Measurements from ENCODE around the gene GALK1.
"Not testable (repeated sequence)": the region's sequence is repeated elsewhere in the genome, so short reads cannot be mapped to it uniquely, and the experiment has no call there.

GALK1 gene

GRCh38 chr17:75779987-75780889 lies 15.2 kb upstream of the GALK1 start:
- Histone ChIP-seq H3K27me3 (ENCODE audit: insufficient read depth, low read length) (no peaks in the 10 kb centered on the region), H3K9me3 (ENCODE audit: low read length) (no peaks in the 10 kb centered on the region), H2AFZ (ENCODE audit: low read length) (no peak overlapping the region), H3K9me2 (ENCODE audit: low read depth, low read length) (no peaks in the 10 kb centered on the region), H3K4me1 (ENCODE audit: insufficient read depth, low read length, severe bottlenecking) (peaks cover 48% of the 10 kb centered on the region), H3K9ac (ENCODE audit: low read length) (no peak overlapping the region), H3K4me3 (ENCODE audit: low read depth, low read length, poor library complexity, severe bottlenecking) (no peak overlapping the region), H3K79me2 (ENCODE audit: insufficient read depth, low read length) (peaks cover 17% of the 10 kb centered on the region), H3K36me3 (ENCODE audit: insufficient read depth, low read length) (peaks cover 35% of the 10 kb centered on the region), H3K4me2 (ENCODE audit: low read length) (peak overlapping the region; percentile 8; the same call in 1 of the 2 replicates), H4K20me1 (ENCODE audit: insufficient read depth, low read length) (no peaks in the 10 kb centered on the region), H3F3A (ENCODE audit: insufficient read depth, low read length) (peaks cover 22% of the 10 kb centered on the region), H3K27ac (ENCODE audit: low read depth, low read length, poor library complexity, severe bottlenecking) (peak overlapping the region; percentile 67)
- no peak for TF ChIP-seq CTCF (IDR thresholded peaks at IDR 0.05; ENCODE audit: low read length)
- TF ChIP-seq EZH2 (IDR thresholded peaks at IDR 0.05; ENCODE audit: borderline replicate concordance, low read length) = no peak

GRCh38 chr17:75779250-75779986 lies 14.4 kb upstream of the GALK1 start:
- peak overlapping the region; percentile 75 for H3K27ac ChIP-seq (ENCODE audit: low read depth, low read length, poor library complexity, severe bottlenecking)
- peaks cover 22% of the 10 kb centered on the region for H3F3A ChIP-seq (ENCODE audit: insufficient read depth, low read length)
- no peak overlapping the region for H2AFZ ChIP-seq (ENCODE audit: low read length)
- peak overlapping the region; percentile 91 for H3K9ac ChIP-seq (ENCODE audit: low read length)
- H3K9me2 ChIP-seq (ENCODE audit: low read depth, low read length) = no peaks in the 10 kb centered on the region
- H3K4me1 ChIP-seq (ENCODE audit: insufficient read depth, low read length, severe bottlenecking) = peaks cover 48% of the 10 kb centered on the region
- H3K27me3 ChIP-seq (ENCODE audit: insufficient read depth, low read length) = no peaks in the 10 kb centered on the region
- H4K20me1 ChIP-seq (ENCODE audit: insufficient read depth, low read length) = no peaks in the 10 kb centered on the region
- H3K79me2 ChIP-seq (ENCODE audit: insufficient read depth, low read length) = peaks cover 15% of the 10 kb centered on the region
- H3K4me2 ChIP-seq (ENCODE audit: low read length) = peak overlapping the region; percentile 92
- TF ChIP-seq CTCF (IDR thresholded peaks at IDR 0.05; ENCODE audit: low read length) (no peak; the same call in 1 of the 2 replicates), EZH2 (IDR thresholded peaks at IDR 0.05; ENCODE audit: borderline replicate concordance, low read length) (no peak)
- peak overlapping the region; percentile 95 for H3K4me3 ChIP-seq (ENCODE audit: low read depth, low read length, poor library complexity, severe bottlenecking)
- no peaks in the 10 kb centered on the region for H3K9me3 ChIP-seq (ENCODE audit: low read length)
- peaks cover 35% of the 10 kb centered on the region for H3K36me3 ChIP-seq (ENCODE audit: insufficient read depth, low read length)

GRCh38 chr17:75778861-75779249 lies 13.9 kb upstream of the GALK1 start:
- no peaks in the 10 kb centered on the region for H4K20me1 ChIP-seq (ENCODE audit: insufficient read depth, low read length)
- peaks cover 35% of the 10 kb centered on the region for H3K36me3 ChIP-seq (ENCODE audit: insufficient read depth, low read length)

GRCh38 chr17:75778066-75778860 lies 13.3 kb upstream of the GALK1 start:
- Histone ChIP-seq H3K36me3 (ENCODE audit: insufficient read depth, low read length) (peaks cover 35% of the 10 kb centered on the region), H3F3A (ENCODE audit: insufficient read depth, low read length) (peaks cover 13% of the 10 kb centered on the region), H3K4me2 (ENCODE audit: low read length) (peak overlapping the region; percentile 92), H3K4me1 (ENCODE audit: insufficient read depth, low read length, severe bottlenecking) (peaks cover 37% of the 10 kb centered on the region), H3K79me2 (ENCODE audit: insufficient read depth, low read length) (peaks cover 15% of the 10 kb centered on the region), H3K27ac (ENCODE audit: low read depth, low read length, poor library complexity, severe bottlenecking) (peak overlapping the region; percentile 75), H3K4me3 (ENCODE audit: low read depth, low read length, poor library complexity, severe bottlenecking) (peak overlapping the region; percentile 95), H3K9ac (ENCODE audit: low read length) (peak overlapping the region; percentile 91)
- H3K27me3 ChIP-seq (ENCODE audit: insufficient read depth, low read length); H2AFZ ChIP-seq (ENCODE audit: low read length); H3K9me3 ChIP-seq (ENCODE audit: low read length); H4K20me1 ChIP-seq (ENCODE audit: insufficient read depth, low read length); H3K9me2 ChIP-seq (ENCODE audit: low read depth, low read length): not testable (repeated sequence)

More at GRCh38 chr17:75778861-75779249, 13.9 kb upstream of the GALK1 start:
- Histone ChIP-seq H2AFZ (ENCODE audit: low read length) (no peak overlapping the region), H3F3A (ENCODE audit: insufficient read depth, low read length) (peaks cover 19% of the 10 kb centered on the region), H3K9me3 (ENCODE audit: low read length) (no peaks in the 10 kb centered on the region), H3K4me2 (ENCODE audit: low read length) (peak overlapping the region; percentile 92), H3K79me2 (ENCODE audit: insufficient read depth, low read length) (peaks cover 15% of the 10 kb centered on the region), H3K9ac (ENCODE audit: low read length) (peak overlapping the region; percentile 91), H3K4me3 (ENCODE audit: low read depth, low read length, poor library complexity, severe bottlenecking) (peak overlapping the region; percentile 95), H3K27me3 (ENCODE audit: insufficient read depth, low read length) (no peaks in the 10 kb centered on the region), H3K27ac (ENCODE audit: low read depth, low read length, poor library complexity, severe bottlenecking) (peak overlapping the region; percentile 75), H3K9me2 (ENCODE audit: low read depth, low read length) (no peaks in the 10 kb centered on the region), H3K4me1 (ENCODE audit: insufficient read depth, low read length, severe bottlenecking) (peaks cover 43% of the 10 kb centered on the region)
- TF ChIP-seq EZH2 (IDR thresholded peaks at IDR 0.05; ENCODE audit: borderline replicate concordance, low read length) (no peak), CTCF (IDR thresholded peaks at IDR 0.05; ENCODE audit: low read length) (peak; percentile 68)
